HepG2 (cell line): Measurements from ENCODE around the gene POGLUT2. TPM values are rescaled to one million over a fixed set of nuclear protein-coding genes. Genes with fewer than 3 reads are reported as not detected.

Source experiments
- ASH2L ChIP-seq: fragments of 300-600, 200-600 bp; sonication (generic); IDR thresholded peaks from 2 replicates; pipeline ENCODE4 v1.7.0; 2017; ENCODE audit warnings: low read depth, mild to moderate bottlenecking, moderate library complexity, mixed read lengths, low read length; ENCODE audit not compliant: insufficient read length
- CBX1 ChIP-seq: IDR thresholded peaks from one replicate; pipeline ENCODE4 v1.6.1; 2016; ENCODE audit warnings: antibody characterized with exemption, low read depth
- DR1 ChIP-seq: sonication (generic); formaldehyde crosslinking; IDR thresholded peaks from 2 replicates; pipeline ENCODE4 v1.8.0; 2021; ENCODE audit warnings: mild to moderate bottlenecking, missing genetic modification reagents, inconsistent platforms
- ERF ChIP-seq: IDR thresholded peaks from 2 replicates; pipeline ENCODE4 v1.6.1; 2018; ENCODE audit warnings: missing biosample characterization, missing genetic modification reagents
- FOSL2 ChIP-seq: sonication (generic); formaldehyde crosslinking; IDR thresholded peaks from 2 replicates; pipeline ENCODE4 v1.4.0; 2020; ENCODE audit warnings: missing genetic modification reagents
- FOXM1 ChIP-seq: sonication (generic); formaldehyde crosslinking; IDR thresholded peaks from 2 replicates; pipeline ENCODE4 v1.5.0; 2020; ENCODE audit warnings: missing genetic modification reagents
- GATAD1 ChIP-seq: IDR thresholded peaks from 2 replicates; pipeline ENCODE4 v1.6.1; 2016; ENCODE audit warnings: missing genetic modification reagents, missing compliant biosample characterization
- HDAC1 ChIP-seq: sonication (generic); formaldehyde crosslinking; IDR thresholded peaks from 2 replicates; pipeline ENCODE4 v1.5.1; 2020; ENCODE audit warnings: mild to moderate bottlenecking, missing genetic modification reagents
- KLF6 ChIP-seq: IDR thresholded peaks from 2 replicates; pipeline ENCODE4 v1.8.0; 2016; ENCODE audit warnings: missing biosample characterization, missing genetic modification reagents
- MATR3 ChIP-seq: sonication (generic); formaldehyde crosslinking; IDR thresholded peaks from 2 replicates; pipeline ENCODE4 v1.4.0; 2020; ENCODE audit warnings: missing genetic modification reagents
- MIXL1 ChIP-seq: IDR thresholded peaks from 2 replicates; pipeline ENCODE4 v1.6.1; 2016
- MZF1 ChIP-seq: sonication (generic); formaldehyde crosslinking; IDR thresholded peaks from 2 replicates; pipeline ENCODE4 v1.8.1; 2023; ENCODE audit warnings: mild to moderate bottlenecking, missing genetic modification reagents, borderline replicate concordance
- PATZ1 ChIP-seq: sonication (generic); formaldehyde crosslinking; IDR thresholded peaks from 2 replicates; pipeline ENCODE4 v1.4.0; 2020; ENCODE audit warnings: missing genetic modification reagents
- RXRA ChIP-seq: sonication (generic); formaldehyde crosslinking; IDR thresholded peaks from 2 replicates; pipeline ENCODE4 v1.5.1; 2020; ENCODE audit warnings: missing genetic modification reagents
- SAFB2 ChIP-seq: sonication (generic); formaldehyde crosslinking; IDR thresholded peaks from 2 replicates; pipeline ENCODE4 v1.5.1; 2020; ENCODE audit warnings: missing genetic modification reagents, low read depth, mild to moderate bottlenecking, borderline replicate concordance
- SMAD9 ChIP-seq: sonication (generic); formaldehyde crosslinking; IDR thresholded peaks from 2 replicates; pipeline ENCODE4 v1.5.1; 2020; ENCODE audit warnings: mild to moderate bottlenecking, missing genetic modification reagents
- SOX6 ChIP-seq, 2 experiments: fragments of 450-650 bp in 1 of 2; sonication (generic) in 1 of 2; formaldehyde crosslinking in 1 of 2; IDR thresholded peaks; 2 replicates each; pipeline versions ENCODE4 v1.4.0 to v1.6.1; 2017 to 2020; ENCODE audit warnings: antibody characterized with exemption in 1 of 2, mild to moderate bottlenecking in 1 of 2, missing genetic modification reagents in 1 of 2
- SP140L ChIP-seq: sonication (generic); formaldehyde crosslinking; IDR thresholded peaks from 2 replicates; pipeline ENCODE4 v1.4.0; 2020; ENCODE audit warnings: missing genetic modification reagents, borderline replicate concordance
- SPEN ChIP-seq: sonication (generic); formaldehyde crosslinking; IDR thresholded peaks from 2 replicates; pipeline ENCODE4 v1.5.1; 2020; ENCODE audit warnings: low read depth, mild to moderate bottlenecking, missing genetic modification reagents
- ZC3H13 ChIP-seq: sonication (generic); formaldehyde crosslinking; IDR thresholded peaks from 2 replicates; pipeline ENCODE4 v1.8.1; 2023; ENCODE audit warnings: mild to moderate bottlenecking, missing genetic modification reagents, moderate library complexity
- ZIK1 ChIP-seq: sonication (generic); formaldehyde crosslinking; IDR thresholded peaks from 2 replicates; pipeline ENCODE4 v1.5.0; 2020; ENCODE audit warnings: mild to moderate bottlenecking, low read depth, missing genetic modification reagents, borderline replicate concordance
- ZKSCAN1 ChIP-seq: fragments of 150-350 bp; IDR thresholded peaks from 2 replicates; pipeline ENCODE4 v1.6.1; 2014; ENCODE audit warnings: low read length
- ZNF205 ChIP-seq: IDR thresholded peaks from 2 replicates; pipeline ENCODE4 v1.6.1; 2018; ENCODE audit warnings: missing biosample characterization, missing genetic modification reagents
- ZNF414 ChIP-seq: sonication (generic); formaldehyde crosslinking; IDR thresholded peaks from 2 replicates; pipeline ENCODE4 v1.5.0; 2020; ENCODE audit warnings: missing genetic modification reagents
- ZNF710 ChIP-seq: sonication (generic); formaldehyde crosslinking; IDR thresholded peaks from 2 replicates; pipeline ENCODE4 v1.5.0; 2020; ENCODE audit warnings: mild to moderate bottlenecking, missing genetic modification reagents, borderline replicate concordance
- polyA plus RNA-seq, 8 experiments: library from polyadenylated mRNA; depleted of rRNA in 3 of 8; stranded (reverse) in 7 of 8; unstranded in 1 of 8; fragments of >200 nt; fragmentation: Illumina TruSeq in 4 of 8; extraction: Trizol in 4 of 8; gene quantifications; 2 replicates each; pipeline versions ENCODE4 v1.2.1 to v1.2.3, GENCODE V29; 2011 to 2016; ENCODE audit warnings: low read depth in 4 of 8, missing spikeins in 1 of 8, mixed read lengths in 1 of 8; ENCODE audit not compliant: insufficient read depth in 1 of 8
- total RNA-seq, 5 experiments: library from RNA; depleted of rRNA; stranded (reverse); fragments of >200 nt; fragmentation: Illumina TruSeq; extraction: Trizol; gene quantifications; 2 replicates each; pipeline ENCODE4 v1.2.3, GENCODE V29; 2016; ENCODE audit warnings: low read depth in 1 of 5
- TF ChIP-seq, protein P1 (sequence below): IDR thresholded peaks from 2 replicates; pipeline ENCODE4 v1.6.1; 2012; ENCODE audit warnings: inconsistent platforms

POGLUT2 gene
- total and polyA plus RNA-seq, 2 of the 13 experiments (the other 11 are each of a cell fraction or from before 2014, with no cell fraction given): 18.0 to 26.1 TPM

DNA sequence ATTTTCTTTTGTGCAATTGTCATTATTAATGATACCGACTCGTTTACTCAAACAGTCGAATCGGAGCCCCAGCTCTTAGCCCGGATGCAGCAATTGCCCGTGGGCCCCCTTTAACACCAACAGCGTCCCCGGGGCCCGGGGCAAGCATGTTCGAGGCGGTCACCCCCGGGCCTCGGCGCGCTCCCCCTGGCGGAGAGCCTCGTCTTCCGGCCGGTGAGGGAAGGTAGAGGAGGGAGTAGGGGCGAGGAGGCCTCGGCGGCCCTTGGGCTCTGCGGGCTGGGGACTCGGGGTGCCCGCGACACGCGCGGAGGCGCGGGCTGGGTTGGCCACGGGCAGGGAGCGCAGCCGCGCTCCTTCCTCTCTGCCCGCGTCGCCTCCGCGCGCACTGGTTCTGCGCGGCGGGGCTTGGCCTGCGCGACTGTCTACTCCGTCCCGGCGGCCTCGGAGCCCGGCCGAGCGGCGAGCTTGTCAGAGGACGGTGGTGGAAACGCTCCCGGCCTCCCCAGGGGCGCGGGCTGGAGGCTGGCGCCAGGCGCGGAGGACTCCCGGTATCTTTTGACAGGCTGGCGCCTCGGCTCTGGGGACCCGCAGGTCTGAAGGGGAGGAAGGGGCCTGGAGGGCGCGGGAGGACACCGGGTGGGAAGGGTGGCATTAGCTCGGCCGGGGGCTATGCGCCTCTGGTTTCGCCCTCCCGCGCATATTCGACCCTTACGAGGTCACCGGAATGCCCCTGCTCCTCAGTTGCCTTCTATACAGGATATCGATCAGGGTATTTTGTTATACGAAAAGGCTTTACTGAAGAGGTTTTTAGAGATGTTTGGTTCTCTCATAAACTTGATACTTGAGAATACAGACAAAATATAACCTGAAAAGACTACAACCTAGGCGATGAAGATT lies 1.6 kb upstream of the POGLUT2 start (continued):
- TF ChIP-seq, protein P1, sequence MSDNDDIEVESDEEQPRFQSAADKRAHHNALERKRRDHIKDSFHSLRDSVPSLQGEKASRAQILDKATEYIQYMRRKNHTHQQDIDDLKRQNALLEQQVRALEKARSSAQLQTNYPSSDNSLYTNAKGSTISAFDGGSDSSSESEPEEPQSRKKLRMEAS: peak; percentile 71
- TF ChIP-seq ZNF414 (CRISPR knock-in tag) (peak; percentile 50; the same call in 1 of the 2 replicates), SOX6 (IDR thresholded peaks at IDR 0.05) (no peak), SOX6 (CRISPR knock-in tag; IDR thresholded peaks at IDR 0.05) (no peak; the same call in 1 of the 2 replicates), ZNF710 (CRISPR knock-in tag) (peak; percentile 33; the same call in 1 of the 2 replicates), RXRA (CRISPR knock-in tag) (no peak), DR1 (CRISPR knock-in tag) (peak; percentile 24; the same call in 1 of the 2 replicates), FOXM1 (no peak), CBX1 (peak; percentile 23), ERF (CRISPR knock-in tag) (peak; percentile 27; the same call in 1 of the 2 replicates), SMAD9 (CRISPR knock-in tag) (no peak), SAFB2 (CRISPR knock-in tag) (peak; percentile 39; the same call in 1 of the 2 replicates), ZIK1 (CRISPR knock-in tag) (peak; percentile 65; the same call in 1 of the 2 replicates), ASH2L (peak; percentile 85), ZKSCAN1 (0 out of 2 replicates have a peak, but pooled peaks have one; percentile 23), SPEN (CRISPR knock-in tag) (peak; percentile 80; the same call in 1 of the 2 replicates), GATAD1 (peak; percentile 75), SP140L (CRISPR knock-in tag) (0 out of 2 replicates have a peak, but pooled peaks have one; percentile 25), MIXL1 (CRISPR knock-in tag) (0 out of 2 replicates have a peak, but pooled peaks have one; percentile 38), ZNF205 (CRISPR knock-in tag) (0 out of 2 replicates have a peak, but pooled peaks have one; percentile 61), KLF6 (CRISPR knock-in tag) (peak; percentile 52; the same call in 1 of the 2 replicates), HDAC1 (CRISPR knock-in tag) (peak; percentile 61), MATR3 (CRISPR knock-in tag) (no peak), PATZ1 (CRISPR knock-in tag) (peak; percentile 60), MZF1 (CRISPR knock-in tag) (no peak), ZC3H13 (CRISPR knock-in tag) (peak; percentile 76), FOSL2 (CRISPR knock-in tag) (0 out of 2 replicates have a peak, but pooled peaks have one; percentile 31)
